BE2C (cell line): ENCODE measurements around the gene ZNF804A.

ENCODE experiments used
- DNase-seq: peaks from one replicate; pipeline ENCODE4 v3.0.0-alpha.2; 2020
- H3K27me3 ChIP-seq: fragments of 250-450 bp; sonication (Bioruptor Pico); 2 replicates; pipeline ENCODE4 v1.5.1; 2020; ENCODE audit warnings: mild to moderate bottlenecking
- H3K36me3 ChIP-seq: fragments of 250-450 bp; sonication (Bioruptor Pico); 2 replicates; pipeline ENCODE4 v1.5.1; 2020; ENCODE audit warnings: mild to moderate bottlenecking
- H3K4me1 ChIP-seq: fragments of 250-450 bp; sonication (Bioruptor Pico); 2 replicates; pipeline ENCODE4 v1.5.1; 2020
- H3K4me3 ChIP-seq: 2 replicates; pipeline ENCODE4 v1.5.1; 2011; ENCODE audit warnings: low read depth, low read length
- H3K9me3 ChIP-seq: fragments of 250-450 bp; sonication (Bioruptor Pico); 2 replicates; pipeline ENCODE4 v1.5.1; 2020
- CTCF ChIP-seq: IDR thresholded peaks from 2 replicates; pipeline ENCODE4 v1.5.1; 2012; ENCODE audit warnings: mild to moderate bottlenecking, low read depth, low read length

Gene ZNF804A

GRCh38 chr2:184696644-184697043 is 98.3 kb downstream of the ZNF804A start:
- no peak for TF ChIP-seq CTCF
- Histone ChIP-seq H3K27me3 (no peaks in the 10 kb centered on the region), H3K9me3 (no peaks in the 10 kb centered on the region), H3K4me1 (peaks cover 3% of the 10 kb centered on the region; the same call in 1 of the 2 replicates), H3K36me3 (no peaks in the 10 kb centered on the region), H3K4me3 (no peak overlapping the region)
- no peak for DNase-seq

- Histone ChIP-seq H3K9me3 (no peaks in the 10 kb centered on the region), H3K4me3 (no peak overlapping the region), H3K36me3 (no peaks in the 10 kb centered on the region), H3K4me1 (no peaks in the 10 kb centered on the region), H3K27me3 (no peaks in the 10 kb centered on the region)
- DNase-seq: no peak
- TF ChIP-seq CTCF: no peak
Measured at GRCh38 chr2:184698476-184698875, 100.1 kb downstream of the ZNF804A start.

- no peaks in the 10 kb centered on the region for H3K27me3 ChIP-seq
- H3K4me3 ChIP-seq: no peak overlapping the region
- no peak for DNase-seq
- TF ChIP-seq CTCF: no peak
- H3K4me1 ChIP-seq: no peaks in the 10 kb centered on the region
- no peaks in the 10 kb centered on the region for H3K36me3 ChIP-seq
- H3K9me3 ChIP-seq: no peaks in the 10 kb centered on the region
Measured at GRCh38 chr2:184721881-184722280, 123.6 kb downstream of the ZNF804A start.

- no peaks in the 10 kb centered on the region for H3K4me1 ChIP-seq
- TF ChIP-seq CTCF: no peak
- no peaks in the 10 kb centered on the region for H3K36me3 ChIP-seq
- no peak overlapping the region for H3K4me3 ChIP-seq
- no peaks in the 10 kb centered on the region for H3K27me3 ChIP-seq
- no peak for DNase-seq
- no peaks in the 10 kb centered on the region for H3K9me3 ChIP-seq
Measured at GRCh38 chr2:184727813-184728212, 129.5 kb downstream of the ZNF804A start.

- Histone ChIP-seq H3K4me1 (no peaks in the 10 kb centered on the region), H3K27me3 (no peaks in the 10 kb centered on the region), H3K4me3 (no peak overlapping the region), H3K9me3 (no peaks in the 10 kb centered on the region), H3K36me3 (no peaks in the 10 kb centered on the region)
- no peak for TF ChIP-seq CTCF
- no peak for DNase-seq
Measured at GRCh38 chr2:184728411-184728810, 130.1 kb downstream of the ZNF804A start.

- no peak for TF ChIP-seq CTCF
- H3K4me3 ChIP-seq: no peak overlapping the region
- no peaks in the 10 kb centered on the region for H3K4me1 ChIP-seq
- DNase-seq: no peak
- H3K36me3 ChIP-seq: no peaks in the 10 kb centered on the region
- H3K9me3 ChIP-seq: no peaks in the 10 kb centered on the region
- no peaks in the 10 kb centered on the region for H3K27me3 ChIP-seq
Measured at GRCh38 chr2:184729581-184729980, 131.3 kb downstream of the ZNF804A start.
